PC-9 (cell line): Measurements from ENCODE around the gene RINT1. TPM values are rescaled to one million over a fixed set of nuclear protein-coding genes. Genes with fewer than 3 reads are reported as not detected.

Source experiments
- BruUV-seq: library from RNA; stranded (reverse); fragments of 400-500 nt; replicated peaks from 2 replicates; lab custom pipeline; 2021; lab: Mats Ljungman, UMichigan
- CTCF ChIA-PET: fragments of 300-600 bp; sonication (Branson Sonifier 250); formaldehyde crosslinking; loops from one replicate; lab custom pipeline; 2022; ENCODE audit warnings: antibody characterized with exemption; lab: Charles Lee
- POLR2A ChIA-PET: fragments of 300-600 bp; sonication (Branson Sonifier 250); formaldehyde crosslinking; loops from one replicate; lab custom pipeline; 2022; ENCODE audit warnings: antibody characterized with exemption; ENCODE audit not compliant: unreplicated experiment; lab: Charles Lee
- DNase-seq, 2 experiments: peaks; one replicate each; pipeline versions ENCODE4 v3.0.0 to v3.0.0-alpha.2; 2015 to 2022; ENCODE audit warnings: mixed read lengths in 1 of 2
- H2AFZ ChIP-seq: fragments of 200-600 bp; sonication (generic); 2 replicates; pipeline ENCODE4 v1.8.1; 2017; ENCODE audit warnings: antibody characterized with exemption
- H3F3A ChIP-seq: fragments of 200-600 bp; sonication (generic); 2 replicates; pipeline ENCODE4 v1.8.1; 2017; ENCODE audit warnings: antibody characterized with exemption, mild to moderate bottlenecking, low read depth; ENCODE audit not compliant: insufficient read depth
- H3K27ac ChIP-seq: fragments of 200-600 bp; sonication (generic); 2 replicates; pipeline ENCODE4 v1.6.1; 2016; ENCODE audit warnings: mixed run types
- H3K27me3 ChIP-seq: fragments of 200-600 bp; sonication (generic); 2 replicates; pipeline ENCODE4 v1.6.1; 2016; ENCODE audit warnings: low read depth, mixed run types; ENCODE audit not compliant: insufficient read depth
- H3K36me3 ChIP-seq: fragments of 200-600 bp; sonication (generic); 2 replicates; pipeline ENCODE4 v1.6.1; 2016; ENCODE audit warnings: low read depth, mixed run types
- H3K4me1 ChIP-seq: fragments of 200-600 bp; sonication (generic); replicated peaks from 2 replicates; pipeline ENCODE4 v1.6.1; 2016; ENCODE audit warnings: mixed run types; ENCODE audit not compliant: insufficient read depth
- H3K4me2 ChIP-seq: fragments of 200-600 bp; sonication (generic); 2 replicates; pipeline ENCODE4 v1.6.1; 2017; ENCODE audit warnings: mixed run types
- H3K4me3 ChIP-seq: fragments of 200-600 bp; sonication (generic); 2 replicates; pipeline ENCODE4 v1.6.1; 2016; ENCODE audit warnings: mixed run types
- H3K79me2 ChIP-seq: fragments of 200-600 bp; sonication (generic); 2 replicates; pipeline ENCODE4 v1.6.1; 2017; ENCODE audit warnings: low read depth, mixed run types
- H3K9me2 ChIP-seq: fragments of 200-600 bp; sonication (generic); 2 replicates; pipeline ENCODE4 v1.8.1; 2017; ENCODE audit warnings: mild to moderate bottlenecking; ENCODE audit not compliant: insufficient read depth
- H3K9me3 ChIP-seq: fragments of 200-600 bp; sonication (generic); 2 replicates; pipeline ENCODE4 v1.8.1; 2016; ENCODE audit warnings: low read depth; ENCODE audit not compliant: insufficient read depth
- H4K20me1 ChIP-seq: fragments of 200-600 bp; sonication (generic); 2 replicates; pipeline ENCODE4 v1.8.1; 2017; ENCODE audit not compliant: insufficient read depth
- EZH2 ChIP-seq: fragments of 200-600 bp; sonication (generic); IDR thresholded peaks from 2 replicates; pipeline ENCODE4 v1.8.0; 2017; ENCODE audit warnings: antibody characterized with exemption, low read depth
- intact Hi-C: fragments of 100-400 bp; cut with micrococcal nuclease; formaldehyde crosslinking; loops from one replicate; pipeline ENCODE4 v1.10.0; 2022; ENCODE audit not compliant: unreplicated experiment
- total RNA-seq: library from RNA; stranded (reverse); gene quantifications from 2 replicates; pipeline ENCODE4 v1.2.3, GENCODE V29; 2021
- TF ChIP-seq, protein P1 (sequence below): fragments of 200-600 bp; sonication (generic); conservative IDR thresholded peaks from 2 replicates; pipeline ENCODE4 v1.6.1; 2017; ENCODE audit warnings: mixed run types, antibody characterized with exemption, mild to moderate bottlenecking, moderate library complexity

Gene RINT1
- total RNA-seq, 1 experiment from 2014 or later: 25.1 TPM

DNA sequence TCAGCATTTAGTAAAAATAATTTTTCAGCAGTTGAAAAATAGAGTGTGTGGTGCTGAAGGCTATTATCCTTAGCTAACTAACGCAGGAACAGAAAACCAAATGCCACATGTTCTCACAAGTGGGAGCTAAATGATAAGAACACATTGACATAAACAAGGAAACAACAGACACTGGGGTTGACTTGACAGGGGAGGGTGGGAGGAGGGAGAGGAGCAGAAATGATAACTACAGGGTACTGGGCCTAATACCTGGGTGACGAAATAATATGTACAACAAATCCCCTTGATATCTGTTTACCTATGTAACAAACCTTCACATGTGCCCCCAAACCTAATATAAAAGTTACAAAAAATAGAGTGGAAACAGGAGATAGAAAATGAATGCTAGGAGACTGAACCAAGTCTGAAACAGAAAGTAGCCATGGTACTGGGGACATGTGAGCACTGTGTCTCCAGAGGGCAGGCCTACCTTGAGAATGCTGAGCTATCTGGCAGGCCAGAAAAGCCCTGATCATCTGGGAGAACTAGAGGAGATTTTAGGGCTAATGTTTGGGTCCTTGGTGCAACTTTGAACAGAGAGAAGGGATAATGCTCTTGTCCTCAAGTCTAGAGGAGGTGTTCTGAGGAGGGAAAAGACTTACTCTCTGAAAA lies 54.0 kb downstream of the RINT1 start:
- H2AFZ ChIP-seq: no peak overlapping the region
- H3K36me3 ChIP-seq: no peaks in the 10 kb centered on the region
- intact Hi-C loops: loop anchor here (10.0 kb wide), 1 partner anchor 181 kb away; no protein-coding TSS in a partner anchor
- H3K9me2 ChIP-seq: no peaks in the 10 kb centered on the region
- H3K9me3 ChIP-seq: 0 out of 2 replicates have a peak, but pooled peaks cover 4% of the 10 kb centered on the region
- H3K4me3 ChIP-seq: no peak overlapping the region
- ChIA-PET CTCF (interaction anchor here (0.5 to 0.6 kb wide), 4 partner anchors 54 to 568 kb away, joined by 3 to 4 read pairs (median 3); no protein-coding TSS in a partner anchor), POLR2A (interaction anchor here (0.7 kb wide), 1 partner anchor 53 kb away, joined by 3 read pairs; no protein-coding TSS in a partner anchor)
- H3K79me2 ChIP-seq: no peaks in the 10 kb centered on the region
- no peaks in the 10 kb centered on the region for H3K4me1 ChIP-seq
- H3K27ac ChIP-seq: no peak overlapping the region
- no peaks in the 10 kb centered on the region for H4K20me1 ChIP-seq
- DNase-seq: no peak
- TF ChIP-seq, protein P1, sequence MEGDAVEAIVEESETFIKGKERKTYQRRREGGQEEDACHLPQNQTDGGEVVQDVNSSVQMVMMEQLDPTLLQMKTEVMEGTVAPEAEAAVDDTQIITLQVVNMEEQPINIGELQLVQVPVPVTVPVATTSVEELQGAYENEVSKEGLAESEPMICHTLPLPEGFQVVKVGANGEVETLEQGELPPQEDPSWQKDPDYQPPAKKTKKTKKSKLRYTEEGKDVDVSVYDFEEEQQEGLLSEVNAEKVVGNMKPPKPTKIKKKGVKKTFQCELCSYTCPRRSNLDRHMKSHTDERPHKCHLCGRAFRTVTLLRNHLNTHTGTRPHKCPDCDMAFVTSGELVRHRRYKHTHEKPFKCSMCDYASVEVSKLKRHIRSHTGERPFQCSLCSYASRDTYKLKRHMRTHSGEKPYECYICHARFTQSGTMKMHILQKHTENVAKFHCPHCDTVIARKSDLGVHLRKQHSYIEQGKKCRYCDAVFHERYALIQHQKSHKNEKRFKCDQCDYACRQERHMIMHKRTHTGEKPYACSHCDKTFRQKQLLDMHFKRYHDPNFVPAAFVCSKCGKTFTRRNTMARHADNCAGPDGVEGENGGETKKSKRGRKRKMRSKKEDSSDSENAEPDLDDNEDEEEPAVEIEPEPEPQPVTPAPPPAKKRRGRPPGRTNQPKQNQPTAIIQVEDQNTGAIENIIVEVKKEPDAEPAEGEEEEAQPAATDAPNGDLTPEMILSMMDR: no peak
- no peak for TF ChIP-seq EZH2
- H3F3A ChIP-seq: no peaks in the 10 kb centered on the region
- BruUV-seq: no TSS peak
- no peaks in the 10 kb centered on the region for H3K27me3 ChIP-seq
- H3K4me2 ChIP-seq: no peak overlapping the region

DNA sequence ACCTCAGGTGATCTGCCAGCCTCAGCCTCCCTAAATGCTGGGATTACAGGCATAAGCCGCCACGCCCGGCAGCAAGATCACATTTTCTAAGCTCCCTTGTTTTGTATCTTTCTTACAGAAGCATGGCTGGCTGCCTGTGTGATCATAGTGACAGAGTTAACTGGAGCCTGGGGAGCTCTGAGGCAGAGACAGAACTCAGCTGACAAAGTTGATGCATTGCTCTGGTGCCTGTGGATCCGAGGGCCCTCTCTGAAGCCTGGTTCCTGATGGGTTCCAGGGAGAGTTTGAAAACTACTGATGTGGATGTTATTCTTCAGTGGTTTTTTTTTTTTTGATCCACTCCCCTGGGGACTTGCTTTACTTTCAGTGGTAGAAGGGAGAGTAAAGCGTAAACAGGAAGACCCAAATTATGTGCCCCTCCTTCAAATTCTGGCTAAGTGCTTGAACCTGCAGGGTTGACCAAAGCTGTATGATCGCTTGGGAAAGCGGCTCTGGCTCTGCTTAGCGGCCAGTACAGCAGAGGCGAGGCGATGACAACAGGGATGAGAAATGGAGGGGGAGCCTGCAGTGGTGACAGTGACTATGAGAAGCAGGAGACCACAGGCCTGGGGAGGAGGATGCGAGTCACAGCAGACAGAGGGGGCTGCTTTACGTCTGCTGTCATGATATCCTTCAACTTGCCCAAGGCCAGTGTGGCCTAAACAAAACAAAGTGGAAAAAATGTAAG lies 56.1 kb downstream of the RINT1 start:
- ChIA-PET CTCF (interaction anchor here (0.7 kb wide), 1 partner anchor 207 kb away, joined by 7 read pairs; no protein-coding TSS in a partner anchor), POLR2A (no interaction called here)
- no peak for TF ChIP-seq EZH2
- TF ChIP-seq, protein P1: no peak
- Histone ChIP-seq H3K36me3 (no peaks in the 10 kb centered on the region), H4K20me1 (no peaks in the 10 kb centered on the region), H3K27me3 (no peaks in the 10 kb centered on the region), H3K4me2 (no peak overlapping the region), H2AFZ (no peak overlapping the region), H3F3A (no peaks in the 10 kb centered on the region), H3K27ac (no peak overlapping the region), H3K4me3 (no peak overlapping the region), H3K4me1 (no peaks in the 10 kb centered on the region), H3K9me2 (no peaks in the 10 kb centered on the region), H3K9me3 (0 out of 2 replicates have a peak, but pooled peaks cover 4% of the 10 kb centered on the region), H3K79me2 (no peaks in the 10 kb centered on the region)
- no peak for DNase-seq
- BruUV-seq: no TSS peak
- intact Hi-C loops: loop anchor here (10.0 kb wide), 1 partner anchor 183 kb away; no protein-coding TSS in a partner anchor

DNA sequence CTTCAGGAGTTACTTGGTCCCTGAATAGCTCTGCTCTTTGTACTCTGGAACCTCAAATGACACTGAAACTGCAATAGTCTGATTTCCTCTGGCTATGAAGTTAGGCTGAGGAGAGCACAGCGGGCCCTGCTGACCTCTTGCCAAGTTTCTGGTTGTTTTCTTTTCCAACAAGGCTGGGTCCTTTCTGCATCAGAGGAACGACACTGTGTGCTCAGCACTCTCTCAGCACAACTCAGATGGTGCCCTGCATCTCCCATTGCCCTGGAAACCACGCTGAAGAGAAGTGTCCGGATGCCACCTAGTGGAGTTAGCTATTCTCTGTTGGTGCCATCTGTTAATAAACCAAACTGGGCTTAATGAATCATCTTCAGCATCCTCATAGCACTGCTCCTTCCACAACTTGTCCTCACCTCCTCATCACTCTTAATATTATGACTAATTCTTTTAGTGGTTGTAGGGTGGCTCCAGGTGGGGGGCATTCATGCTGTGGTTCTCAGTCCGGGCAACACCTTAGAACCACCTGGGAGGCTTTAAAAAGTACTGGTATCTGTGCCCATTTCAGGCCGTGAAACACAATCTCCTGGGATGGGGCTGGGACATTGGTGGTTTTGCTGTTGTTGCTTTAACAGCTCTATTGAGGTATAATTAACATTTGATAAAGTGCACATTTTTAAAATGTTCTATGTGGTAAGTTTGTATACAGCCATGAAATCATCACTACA lies 57.5 kb downstream of the RINT1 start:
- Histone ChIP-seq H3K27ac (no peak overlapping the region), H3K9me2 (no peaks in the 10 kb centered on the region), H3K79me2 (no peaks in the 10 kb centered on the region), H4K20me1 (no peaks in the 10 kb centered on the region), H3K4me2 (no peak overlapping the region), H3K4me3 (no peak overlapping the region), H3K27me3 (no peaks in the 10 kb centered on the region), H3K9me3 (no peaks in the 10 kb centered on the region), H3F3A (no peaks in the 10 kb centered on the region), H2AFZ (no peak overlapping the region), H3K36me3 (no peaks in the 10 kb centered on the region), H3K4me1 (no peaks in the 10 kb centered on the region)
- no peak for TF ChIP-seq EZH2
- TF ChIP-seq, protein P1: peak; percentile 78
- POLR2A ChIA-PET: interaction anchor here (0.8 kb wide), 1 partner anchor 76 kb away, joined by 3 read pairs; no protein-coding TSS in a partner anchor
- CTCF ChIA-PET: interaction anchor here (0.6 to 1.4 kb wide), 5 partner anchors 58 to 706 kb away, joined by 3 to 7 read pairs (median 3); partner anchors contain the start of gene RINT1
- intact Hi-C loops: loop anchor here (1.0 to 10.0 kb wide), 3 partner anchors 185 to 706 kb away; no protein-coding TSS in a partner anchor
- no TSS peak for BruUV-seq
- DNase-seq: peak; percentile 62 to 66
